ENCODE data around the gene DIAPH2. TPM values are rescaled to one million over a fixed set of nuclear protein-coding genes. Genes with fewer than 3 reads are reported as not detected.

The DIAPH2 gene
- total RNA-seq, 2 donors from 2014 or later: 21.5 to 51.8 TPM

- H3K4me3 ChIP-seq (ENCODE audit: low read length): no peak overlapping the region
- WGBS, 2 experiments (ENCODE audit: insufficient coverage in 1 of 2, insufficient read length in 1 of 2): 77% methylated on average over 2 of the region's 2 CpGs; no CpG with 5 or more reads in 1 of the 2 experiments
- no peaks in the 10 kb centered on the region for H3K36me3 ChIP-seq (ENCODE audit: control insufficient read depth, insufficient read depth, low read length)
- no peak for DNase-seq
- Mint-ChIP-seq H3K9me3 (peaks cover 4% of the 10 kb centered on the region), H3K36me3 (ENCODE audit: low read depth) (peaks cover 14% of the 10 kb centered on the region), H3K4me3 (no peak overlapping the region), H3K27ac (no peak overlapping the region), H3K4me1 (peaks cover 9% of the 10 kb centered on the region), H3K27me3 (ENCODE audit: insufficient read depth) (no peaks in the 10 kb centered on the region)
- no peaks in the 10 kb centered on the region for H3K27me3 ChIP-seq (ENCODE audit: control insufficient read depth, insufficient read depth, low read length, poor library complexity, severe bottlenecking)
- no peaks in the 10 kb centered on the region for H3K4me1 ChIP-seq (ENCODE audit: control insufficient read depth, insufficient read depth, low read length)
- H3K27ac ChIP-seq (ENCODE audit: low read depth, low read length): no peak overlapping the region
- H3K9ac ChIP-seq (ENCODE audit: extremely low read depth, low read length, poor library complexity, severe bottlenecking): no peak overlapping the region
- TF ChIP-seq CTCF (conservative IDR thresholded peaks at IDR 0.05): no peak
- no peaks in the 10 kb centered on the region for H3K9me3 ChIP-seq (ENCODE audit: control insufficient read depth, low read length)
Measured at GRCh38 chrX:97490656-97491055, 806.0 kb downstream of the DIAPH2 start.

GRCh38 chrX:97494756-97495372 is 810.2 kb downstream of the DIAPH2 start:
- Histone ChIP-seq H3K27ac (ENCODE audit: low read depth, low read length) (no peak overlapping the region), H3K9me3 (ENCODE audit: control insufficient read depth, low read length) (no peaks in the 10 kb centered on the region), H3K9ac (ENCODE audit: extremely low read depth, low read length, poor library complexity, severe bottlenecking) (no peak overlapping the region), H3K27me3 (ENCODE audit: control insufficient read depth, insufficient read depth, low read length, poor library complexity, severe bottlenecking) (no peaks in the 10 kb centered on the region), H3K4me3 (ENCODE audit: low read length) (no peak overlapping the region), H3K4me1 (ENCODE audit: control insufficient read depth, insufficient read depth, low read length) (no peaks in the 10 kb centered on the region), H3K36me3 (ENCODE audit: control insufficient read depth, insufficient read depth, low read length) (no peaks in the 10 kb centered on the region)
- no peak overlapping the region for H3K4me3 Mint-ChIP-seq
- 79% methylated on average over 1 of the region's 1 CpG; no CpG with 5 or more reads in 1 of the 2 experiments for WGBS, 2 experiments (ENCODE audit: insufficient coverage in 1 of 2, insufficient read length in 1 of 2)
- TF ChIP-seq CTCF (conservative IDR thresholded peaks at IDR 0.05): no peak
- H3K27ac Mint-ChIP-seq: no peak overlapping the region
- peaks cover 16% of the 10 kb centered on the region for H3K36me3 Mint-ChIP-seq (ENCODE audit: low read depth)
- H3K27me3 Mint-ChIP-seq (ENCODE audit: insufficient read depth): no peaks in the 10 kb centered on the region
- peaks cover 6% of the 10 kb centered on the region for H3K9me3 Mint-ChIP-seq
- H3K4me1 Mint-ChIP-seq: peaks cover 9% of the 10 kb centered on the region
- no peak for DNase-seq

- no peaks in the 10 kb centered on the region for H3K36me3 ChIP-seq (ENCODE audit: control insufficient read depth, insufficient read depth, low read length)
- H3K4me3 ChIP-seq (ENCODE audit: low read length): no peak overlapping the region
- H3K27ac Mint-ChIP-seq: no peak overlapping the region
- peaks cover 5% of the 10 kb centered on the region for H3K36me3 Mint-ChIP-seq (ENCODE audit: low read depth)
- H3K9me3 Mint-ChIP-seq: peaks cover 2% of the 10 kb centered on the region
- H3K4me1 ChIP-seq (ENCODE audit: control insufficient read depth, insufficient read depth, low read length): no peaks in the 10 kb centered on the region
- no peaks in the 10 kb centered on the region for H3K9me3 ChIP-seq (ENCODE audit: control insufficient read depth, low read length)
- DNase-seq: no peak
- H3K4me3 Mint-ChIP-seq: no peak overlapping the region
- TF ChIP-seq CTCF (conservative IDR thresholded peaks at IDR 0.05): no peak
- H3K27me3 ChIP-seq (ENCODE audit: control insufficient read depth, insufficient read depth, low read length, poor library complexity, severe bottlenecking): no peaks in the 10 kb centered on the region
- H3K27ac ChIP-seq (ENCODE audit: low read depth, low read length): no peak overlapping the region
- peaks cover 9% of the 10 kb centered on the region for H3K4me1 Mint-ChIP-seq
- 100% methylated on average over 2 of the region's 2 CpGs; no CpG with 5 or more reads in 1 of the 2 experiments for WGBS, 2 experiments (ENCODE audit: insufficient coverage in 1 of 2, insufficient read length in 1 of 2)
- H3K27me3 Mint-ChIP-seq (ENCODE audit: insufficient read depth): no peaks in the 10 kb centered on the region
- no peak overlapping the region for H3K9ac ChIP-seq (ENCODE audit: extremely low read depth, low read length, poor library complexity, severe bottlenecking)
Measured at GRCh38 chrX:97498093-97498492, 813.5 kb downstream of the DIAPH2 start.
